ENCODE measurements around the gene LDLR. TPM values are rescaled to one million over a fixed set of nuclear protein-coding genes. Genes with fewer than 3 reads are reported as not detected.

The LDLR gene
- total and polyA plus RNA-seq, 2 donors (not counting 3 experiments of a cell fraction or from before 2014, with no cell fraction given), result 142 to 174 TPM

DNA sequence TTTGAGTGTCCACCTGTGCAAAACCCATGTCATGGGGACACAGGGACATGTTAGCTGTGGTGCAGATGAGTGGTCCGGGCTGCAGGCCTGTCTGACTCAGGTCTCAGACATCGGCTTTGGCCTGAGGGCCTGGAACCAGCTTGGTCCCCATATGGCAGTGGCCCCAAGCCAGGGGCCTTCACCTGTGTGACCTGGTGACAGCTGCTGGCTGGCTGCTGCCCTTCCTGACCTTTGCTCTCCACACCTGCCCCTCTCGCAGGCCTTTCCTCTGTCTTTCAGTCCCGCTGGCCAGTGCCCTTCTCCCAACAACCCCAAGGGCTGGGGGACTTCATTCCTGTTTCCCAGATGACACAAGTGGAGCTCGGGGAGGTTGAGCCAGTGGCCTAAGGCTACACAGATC lies 22.9 kb upstream of the LDLR start:
- H3K9me1 ChIP-seq (replicated peaks; ENCODE audit: control insufficient read depth, extremely low read depth, insufficient read depth, low read length), result no peaks in the 10 kb centered on the region
- FAIRE-seq (no peak), DNase-seq (ENCODE audit: low read depth, low spot score) (no peak)
- no peaks in the 10 kb centered on the region for H3K9me3 ChIP-seq (replicated peaks; ENCODE audit: control insufficient read depth, insufficient read depth, low read length)
- intact Hi-C loops (cut with micrococcal nuclease), result no loop called here
- no peak overlapping the region for H2AFZ ChIP-seq (ENCODE audit: low read depth, low read length)
- no peak for TF ChIP-seq MYC (IDR thresholded peaks at IDR 0.05; ENCODE audit: low read depth, low read length)
- no peak for TF ChIP-seq GATA2 (IDR thresholded peaks at IDR 0.05; ENCODE audit: insufficient read depth, insufficient read length, low read depth, low read length)
- TF ChIP-seq CTCF (IDR thresholded peaks at IDR 0.05; ENCODE audit: extremely low read depth in 1 of 2, insufficient read depth in 1 of 2, low read depth in 1 of 2, low read length in 2 of 2), result no peak
- TF ChIP-seq JUN (IDR thresholded peaks at IDR 0.05; ENCODE audit: borderline replicate concordance, insufficient read depth, insufficient read length, low read depth), result no peak
- no peak for TF ChIP-seq EZH2 (IDR thresholded peaks at IDR 0.05; ENCODE audit: borderline replicate concordance, low read depth, low read length, severe bottlenecking)
- TF ChIP-seq POLR2AphosphoS5 (IDR thresholded peaks at IDR 0.05; ENCODE audit: insufficient read depth, low read depth, low read length), result no peak
- no peak for TF ChIP-seq POLR2A (IDR thresholded peaks at IDR 0.05; ENCODE audit: low read depth, low read length)
- TF ChIP-seq, protein P1, sequence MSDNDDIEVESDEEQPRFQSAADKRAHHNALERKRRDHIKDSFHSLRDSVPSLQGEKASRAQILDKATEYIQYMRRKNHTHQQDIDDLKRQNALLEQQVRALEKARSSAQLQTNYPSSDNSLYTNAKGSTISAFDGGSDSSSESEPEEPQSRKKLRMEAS (IDR thresholded peaks at IDR 0.05; ENCODE audit: insufficient read depth, insufficient read length), result no peak
- TF ChIP-seq FOS (IDR thresholded peaks at IDR 0.05; ENCODE audit: borderline replicate concordance, insufficient read depth, low read length), result no peak
- H3K27me3 ChIP-seq (ENCODE audit: control insufficient read depth in 2 of 2, insufficient read depth in 2 of 2, low read length in 2 of 2), result no peaks in the 10 kb centered on the region
- ChIA-PET CTCF (no interaction called here), POLR2A (no interaction called here)
- no peak overlapping the region for H3K27ac ChIP-seq (ENCODE audit: insufficient read depth, low read depth, low read length)
- dilution Hi-C loops (cut with MboI; ENCODE audit: extremely low pct_ligation_motif_present, low sequenced_read_pairs), result no loop called here
- peaks cover 2 to 15% of the 10 kb centered on the region in 2 experiments for H3K36me3 ChIP-seq (ENCODE audit: control insufficient read depth in 2 of 2, extremely low read depth in 1 of 2, insufficient read depth in 2 of 2, low read length in 2 of 2)
- no TSS peak for BruUV-seq (replicated peaks)
- no peak overlapping the region for H3K4me3 ChIP-seq (replicated peaks in 1 of 3; ENCODE audit: insufficient read depth in 1 of 3, low read depth in 1 of 3, low read length in 3 of 3)
- H3K9ac ChIP-seq (replicated peaks; ENCODE audit: extremely low read depth, insufficient read depth, low read length), result no peak overlapping the region
- H3K4me2 ChIP-seq (ENCODE audit: insufficient read depth, low read length), result no peak overlapping the region
- no peaks in the 10 kb centered on the region for H3K4me1 ChIP-seq (ENCODE audit: control insufficient read depth, extremely low read depth, insufficient read depth, low read length)
- no peaks in the 10 kb centered on the region for H3K79me2 ChIP-seq (ENCODE audit: control insufficient read depth, insufficient read depth, low read length)
- no peaks in the 10 kb centered on the region for H4K20me1 ChIP-seq (replicated peaks; ENCODE audit: control insufficient read depth, extremely low read depth, insufficient read depth, low read length)

Measured in endothelial cell of umbilical vein (primary cell).